Calu3 (cell line): Measurements from ENCODE around the gene SLC23A3. TPM values are rescaled to one million over a fixed set of nuclear protein-coding genes. Genes with fewer than 3 reads are reported as not detected.

ENCODE experiments used
- BruUV-seq: library from RNA; stranded (reverse); fragments of 400-500 nt; replicated peaks from 2 replicates; lab custom pipeline; 2021; lab: Mats Ljungman, UMichigan
- CTCF ChIA-PET: fragments of 300-600 bp; sonication (Branson Sonifier 250); formaldehyde crosslinking; loops from one replicate; lab custom pipeline; 2022; ENCODE audit warnings: antibody characterized with exemption; lab: Charles Lee
- DNase-seq: peaks from one replicate; pipeline ENCODE4 v3.0.0; 2022
- H3K27ac Mint-ChIP-seq: one replicate; pipeline ENCODE4 v1.8.0; 2022; ENCODE audit warnings: mixed read lengths; ENCODE audit not compliant: unreplicated experiment
- H3K27me3 Mint-ChIP-seq: one replicate; pipeline ENCODE4 v1.8.0; 2022; ENCODE audit warnings: mixed read lengths; ENCODE audit not compliant: unreplicated experiment
- H3K36me3 Mint-ChIP-seq: one replicate; pipeline ENCODE4 v1.8.0; 2022; ENCODE audit warnings: mild to moderate bottlenecking, moderate library complexity, mixed read lengths; ENCODE audit not compliant: insufficient read depth, unreplicated experiment
- H3K4me1 Mint-ChIP-seq: one replicate; pipeline ENCODE4 v1.8.0; 2022; ENCODE audit warnings: mild to moderate bottlenecking, low read depth, mixed read lengths; ENCODE audit not compliant: unreplicated experiment
- H3K4me3 Mint-ChIP-seq: one replicate; pipeline ENCODE4 v1.8.0; 2022; ENCODE audit warnings: mild to moderate bottlenecking, low read depth, moderate library complexity, mixed read lengths; ENCODE audit not compliant: unreplicated experiment
- H3K9me3 Mint-ChIP-seq: one replicate; pipeline ENCODE4 v1.8.0; 2022; ENCODE audit warnings: low read depth, mixed read lengths; ENCODE audit not compliant: unreplicated experiment
- CTCF ChIP-seq: fragments of 200-600 bp; IDR thresholded peaks from one replicate; pipeline ENCODE4 v1.8.0; 2022; ENCODE audit warnings: antibody characterized with exemption; ENCODE audit not compliant: unreplicated experiment
- intact Hi-C: fragments of 100-400 bp; cut with micrococcal nuclease; formaldehyde crosslinking; loops from one replicate; pipeline ENCODE4 v1.10.0; 2022; ENCODE audit not compliant: unreplicated experiment
- total RNA-seq: library from RNA; stranded (reverse); gene quantifications from 2 replicates; pipeline ENCODE4 v1.2.3, GENCODE V29; 2022

The SLC23A3 gene
- total RNA-seq, 1 experiment from 2014 or later = 4.4 TPM

GRCh38 chr2:219213486-219214071 lies 43.8 kb upstream of the SLC23A3 start:
- peaks cover 19% of the 10 kb centered on the region for H3K4me1 Mint-ChIP-seq
- peaks cover 15% of the 10 kb centered on the region for H3K36me3 Mint-ChIP-seq
- intact Hi-C loops = loop anchor here (10.0 kb wide), 1 partner anchor 49 kb away; the partner anchor contains the start of gene NHEJ1
- TF ChIP-seq CTCF = no peak
- H3K9me3 Mint-ChIP-seq = no peaks in the 10 kb centered on the region
- CTCF ChIA-PET = no interaction called here
- H3K27ac Mint-ChIP-seq = no peak overlapping the region
- H3K27me3 Mint-ChIP-seq = no peaks in the 10 kb centered on the region
- no TSS peak for BruUV-seq
- DNase-seq = no peak
- H3K4me3 Mint-ChIP-seq = no peak overlapping the region

- no peaks in the 10 kb centered on the region for H3K9me3 Mint-ChIP-seq
- CTCF ChIA-PET = no interaction called here
- H3K27me3 Mint-ChIP-seq = no peaks in the 10 kb centered on the region
- H3K4me1 Mint-ChIP-seq = peaks cover 23% of the 10 kb centered on the region
- no peak for TF ChIP-seq CTCF
- H3K4me3 Mint-ChIP-seq = no peak overlapping the region
- H3K36me3 Mint-ChIP-seq = peaks cover 15% of the 10 kb centered on the region
- intact Hi-C loops = loop anchor here (10.0 kb wide), 1 partner anchor 48 kb away; the partner anchor contains the start of gene NHEJ1
- BruUV-seq = no TSS peak
- DNase-seq = no peak
- no peak overlapping the region for H3K27ac Mint-ChIP-seq
These were observed 43.2 kb upstream of the SLC23A3 start for GRCh38 chr2:219213026-219213415.

DNA sequence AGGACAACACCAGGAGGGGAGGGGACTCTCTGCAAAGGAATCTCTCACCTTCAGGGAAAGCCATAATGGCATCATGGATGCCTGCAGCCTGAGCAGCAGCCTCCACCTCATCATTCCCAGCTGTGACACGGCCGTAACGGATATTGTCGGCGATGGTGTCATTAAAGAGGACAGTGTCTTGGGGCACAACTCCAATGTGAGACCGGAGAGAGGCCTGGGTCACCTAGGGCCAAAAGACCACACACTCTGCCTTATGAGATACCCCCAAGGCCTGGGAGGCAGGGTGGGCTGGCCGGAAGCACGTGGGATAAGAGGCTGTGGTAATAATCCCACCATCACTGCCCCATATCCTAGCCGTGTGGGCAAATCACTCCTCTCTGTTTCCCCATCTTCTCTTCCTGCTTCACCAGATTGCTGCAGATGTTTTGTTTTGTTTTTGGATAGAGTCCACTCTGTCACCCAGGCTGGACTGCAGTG lies 41.1 kb upstream of the SLC23A3 start:
- no peaks in the 10 kb centered on the region for H3K27me3 Mint-ChIP-seq
- no TSS peak for BruUV-seq
- no peak overlapping the region for H3K27ac Mint-ChIP-seq
- no peak overlapping the region for H3K4me3 Mint-ChIP-seq
- H3K36me3 Mint-ChIP-seq = peaks cover 25% of the 10 kb centered on the region
- CTCF ChIA-PET = interaction anchor here (0.7 to 1.0 kb wide), 4 partner anchors 35 to 78 kb away, joined by 4 to 9 read pairs (median 5); partner anchors contain the start of gene CNPPD1
- TF ChIP-seq CTCF = no peak
- H3K9me3 Mint-ChIP-seq = no peaks in the 10 kb centered on the region
- DNase-seq = no peak
- H3K4me1 Mint-ChIP-seq = peaks cover 8% of the 10 kb centered on the region
- intact Hi-C loops = loop anchor here (10.0 kb wide), 1 partner anchor 46 kb away; the partner anchor contains the start of gene NHEJ1

GRCh38 chr2:219210196-219210885 lies 40.5 kb upstream of the SLC23A3 start:
- Mint-ChIP-seq H3K27me3 (no peaks in the 10 kb centered on the region), H3K4me1 (peaks cover 8% of the 10 kb centered on the region), H3K4me3 (no peak overlapping the region), H3K36me3 (peaks cover 24% of the 10 kb centered on the region), H3K9me3 (no peaks in the 10 kb centered on the region), H3K27ac (no peak overlapping the region)
- CTCF ChIA-PET = no interaction called here
- no peak for TF ChIP-seq CTCF
- no peak for DNase-seq
- intact Hi-C loops = loop anchor here (10.0 kb wide), 1 partner anchor 46 kb away; the partner anchor contains the start of gene NHEJ1
- BruUV-seq = no TSS peak
